ENCODE results near the gene VCL. TPM values are rescaled to one million over a fixed set of nuclear protein-coding genes. Genes with fewer than 3 reads are reported as not detected.

The VCL gene
- polyA plus RNA-seq, 6 donors from 2014 or later, result 17.1 to 27.6 (median 25.2) TPM

DNA sequence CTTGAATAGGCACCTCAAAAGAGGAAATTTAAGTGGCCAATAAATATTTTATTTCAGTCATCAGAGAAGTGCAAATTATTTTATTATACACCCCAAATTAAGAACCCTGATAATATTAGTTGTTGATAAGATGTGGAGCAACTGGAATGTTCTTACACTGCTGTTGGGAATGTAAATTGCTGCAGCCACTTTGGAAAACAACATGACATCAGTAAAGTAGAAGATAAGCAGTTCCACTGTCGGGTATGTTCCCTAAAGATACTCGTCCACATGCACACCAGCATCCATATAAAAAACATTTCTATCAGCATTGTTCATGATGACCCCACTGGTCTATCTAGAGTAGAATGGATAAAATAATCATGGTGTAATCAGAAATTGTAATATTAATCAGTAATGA is 46.5 kb downstream of the VCL start:
- H3K9me3 Mint-ChIP-seq, result no peaks in the 10 kb centered on the region
- H3K4me3 Mint-ChIP-seq, result no peak overlapping the region
- no peak overlapping the region for H3K27ac Mint-ChIP-seq
- H3K36me3 Mint-ChIP-seq, result no peaks in the 10 kb centered on the region
- no peak for ATAC-seq (ENCODE audit: low read depth in 2 of 2)
- peaks cover 20 to 36% (median 35%) of the 10 kb centered on the region in 3 donors for H3K4me1 Mint-ChIP-seq
- no peaks in the 10 kb centered on the region for H3K27me3 Mint-ChIP-seq
- no peak for DNase-seq

DNA sequence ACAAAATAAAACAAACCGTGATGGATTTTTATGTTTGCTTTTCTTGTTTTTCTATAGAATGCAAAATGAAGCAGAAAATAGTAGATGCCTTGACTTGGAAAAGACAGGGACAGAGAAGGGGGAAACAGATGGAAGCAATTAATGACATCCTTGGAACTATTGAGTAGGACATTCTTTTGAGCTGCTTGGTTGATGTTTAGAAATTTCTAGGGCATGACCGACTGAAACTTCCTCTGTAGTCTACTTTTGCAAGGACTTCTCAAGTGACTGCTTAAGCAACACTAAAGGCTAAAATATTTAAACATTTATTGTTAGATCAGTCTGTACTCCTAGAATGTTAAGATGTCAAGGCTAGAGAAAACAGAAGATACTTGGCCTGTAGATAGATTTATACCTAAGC is 49.4 kb downstream of the VCL start:
- Mint-ChIP-seq H3K4me3 (peak overlapping the region in 1 of 8 donors; percentile 2), H3K4me1 (peaks cover 13 to 26% (median 21%) of the 10 kb centered on the region in 3 donors), H3K9me3 (no peaks in the 10 kb centered on the region), H3K36me3 (no peaks in the 10 kb centered on the region), H3K27ac (peak overlapping the region in 1 of 6 donors; percentile 39), H3K27me3 (no peaks in the 10 kb centered on the region)
- DNase-seq, result no peak
- no peak for ATAC-seq (ENCODE audit: low read depth in 2 of 2)

DNA sequence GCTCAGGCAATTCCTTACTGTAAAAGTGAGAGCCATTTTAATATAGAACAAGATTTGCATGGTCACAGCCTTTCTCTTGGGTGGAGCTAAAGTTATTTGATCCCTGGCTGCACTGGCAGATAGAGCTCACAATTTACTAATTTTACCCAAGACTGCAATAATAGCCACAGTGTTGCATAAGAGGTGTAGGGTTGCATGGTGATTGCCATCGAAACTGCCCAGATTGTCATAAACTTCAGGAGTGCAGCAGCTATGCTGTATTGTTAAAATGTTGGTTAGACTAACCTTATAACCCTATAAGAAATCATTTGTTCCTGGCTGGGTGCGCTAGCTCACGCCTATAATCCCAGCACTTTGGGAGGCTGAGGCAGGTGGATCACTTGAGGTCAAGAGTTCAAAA is 50.0 kb downstream of the VCL start:
- no peaks in the 10 kb centered on the region for H3K36me3 Mint-ChIP-seq
- H3K4me1 Mint-ChIP-seq, result peaks cover 13 to 26% (median 21%) of the 10 kb centered on the region in 3 donors

DNA sequence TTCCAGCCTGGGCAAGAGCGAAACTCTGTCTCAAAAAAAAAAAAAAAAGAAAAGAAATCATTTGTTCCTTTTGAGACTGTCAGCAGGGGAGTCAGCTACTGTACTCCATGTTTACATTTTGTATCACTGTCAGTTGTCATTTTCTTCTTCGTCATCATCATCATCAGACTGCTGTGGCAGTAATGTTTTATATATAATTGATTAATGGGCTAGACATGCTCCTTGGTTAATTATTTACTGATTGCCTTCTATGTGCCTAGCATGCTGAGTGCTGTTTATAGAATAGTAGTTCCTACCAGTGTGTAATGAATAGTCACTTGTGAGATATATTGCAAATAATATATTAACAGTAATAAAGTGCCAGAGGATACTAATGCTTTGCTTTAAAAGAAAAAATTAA is 50.5 kb downstream of the VCL start:
- no peak for ATAC-seq (ENCODE audit: low read depth in 2 of 2)
- Mint-ChIP-seq H3K36me3 (no peaks in the 10 kb centered on the region), H3K9me3 (no peaks in the 10 kb centered on the region), H3K4me3 (no peak overlapping the region), H3K27me3 (no peaks in the 10 kb centered on the region), H3K4me1 (peaks cover 13 to 26% (median 21%) of the 10 kb centered on the region in 3 donors), H3K27ac (no peak overlapping the region)
- DNase-seq, result no peak

More for the DNA sequence above, 50.0 kb downstream of the VCL start:
- DNase-seq, result no peak
- ATAC-seq (ENCODE audit: low read depth in 2 of 2), result no peak
- H3K27ac Mint-ChIP-seq, result no peak overlapping the region
- H3K4me3 Mint-ChIP-seq, result no peak overlapping the region
- H3K9me3 Mint-ChIP-seq, result no peaks in the 10 kb centered on the region
- no peaks in the 10 kb centered on the region for H3K27me3 Mint-ChIP-seq

DNA sequence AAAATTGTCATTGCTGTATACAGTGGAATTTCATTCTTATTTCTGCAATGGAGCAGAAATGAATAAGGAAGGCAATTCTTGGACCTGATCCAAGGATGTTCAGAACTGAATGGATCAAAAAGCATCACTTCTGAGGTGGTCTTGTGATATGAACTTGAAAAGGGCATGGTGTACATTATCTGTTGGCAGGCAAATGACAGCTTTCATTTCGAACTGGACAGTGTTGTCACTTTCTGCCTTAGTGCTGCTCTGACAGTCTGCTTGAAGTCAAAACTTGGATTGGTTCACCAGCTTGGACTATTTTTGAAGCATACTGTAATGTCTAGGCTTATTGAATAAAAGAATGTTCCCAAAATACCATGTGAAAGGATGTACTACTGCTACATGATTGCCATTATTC is 52.0 kb downstream of the VCL start:
- DNase-seq (no peak), ATAC-seq (ENCODE audit: low read depth in 2 of 2) (no peak)
- H3K4me1 Mint-ChIP-seq, result peaks cover 12 to 22% (median 21%) of the 10 kb centered on the region in 3 donors
- no peak overlapping the region for H3K4me3 Mint-ChIP-seq
- no peaks in the 10 kb centered on the region for H3K36me3 Mint-ChIP-seq
- no peaks in the 10 kb centered on the region for H3K27me3 Mint-ChIP-seq
- no peak overlapping the region for H3K27ac Mint-ChIP-seq
- H3K9me3 Mint-ChIP-seq, result no peaks in the 10 kb centered on the region

DNA sequence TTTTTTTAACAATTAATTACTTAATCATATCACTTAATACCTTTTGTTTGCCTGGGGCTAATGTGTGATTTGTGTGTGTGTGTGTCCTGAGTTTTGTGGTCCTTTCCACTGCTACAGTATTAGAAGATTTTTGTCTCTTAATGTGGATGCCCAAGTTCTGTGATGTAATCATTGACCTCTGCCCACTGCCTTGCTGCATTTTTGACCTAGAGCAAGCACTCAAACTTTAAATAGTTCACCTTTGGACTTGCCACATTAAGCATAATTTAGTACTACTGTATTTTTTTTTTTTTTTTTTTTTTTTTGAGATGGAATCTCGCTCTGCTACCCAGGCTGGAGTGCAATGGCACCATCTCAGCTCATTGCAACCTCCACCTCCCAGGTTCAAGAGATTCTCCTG is 52.7 kb downstream of the VCL start:
- DNase-seq (no peak), ATAC-seq (ENCODE audit: low read depth in 2 of 2) (no peak)
- Mint-ChIP-seq H3K27ac (peak overlapping the region in 1 of 6 donors; percentile 58), H3K27me3 (no peaks in the 10 kb centered on the region), H3K4me3 (no peak overlapping the region), H3K36me3 (no peaks in the 10 kb centered on the region), H3K9me3 (no peaks in the 10 kb centered on the region), H3K4me1 (peaks cover 6 to 19% (median 15%) of the 10 kb centered on the region in 3 donors)

DNA sequence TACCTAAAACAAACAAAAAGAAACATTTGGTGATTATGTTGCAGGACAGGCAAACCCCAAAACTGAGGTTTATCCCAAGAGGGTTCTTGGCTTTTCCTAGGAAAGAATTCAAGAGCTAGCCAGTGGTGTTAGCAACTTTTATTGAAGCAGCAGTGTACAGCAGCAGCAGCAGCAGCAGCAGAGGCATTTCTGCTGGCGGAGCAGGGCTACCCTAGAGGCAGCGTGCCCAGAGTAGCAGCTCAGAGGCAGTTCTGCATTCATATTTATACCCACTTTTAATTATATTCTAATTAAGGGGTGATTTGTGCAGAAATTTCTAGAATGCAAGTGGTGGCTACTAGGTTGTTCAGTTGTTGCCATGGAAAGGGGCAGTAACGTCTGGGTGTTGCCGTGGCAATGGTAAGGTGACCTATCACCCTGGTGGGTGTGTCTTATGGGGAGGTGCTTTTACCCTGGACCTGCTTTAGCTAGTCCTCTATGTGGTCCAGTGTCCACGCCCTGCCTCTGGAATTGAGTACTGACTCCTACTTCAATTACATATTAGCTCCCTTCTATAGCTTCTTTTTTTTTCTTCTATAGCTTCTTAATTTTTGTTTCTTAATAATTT is 53.9 kb downstream of the VCL start:
- H3K27ac Mint-ChIP-seq, result no peak overlapping the region
- no peaks in the 10 kb centered on the region for H3K9me3 Mint-ChIP-seq
- H3K27me3 Mint-ChIP-seq, result no peaks in the 10 kb centered on the region
- ATAC-seq (ENCODE audit: low read depth in 2 of 2) (no peak), DNase-seq (no peak)
- H3K4me3 Mint-ChIP-seq, result no peak overlapping the region
- H3K4me1 Mint-ChIP-seq, result peaks cover 4 to 23% (median 17%) of the 10 kb centered on the region in 3 donors
- no peaks in the 10 kb centered on the region for H3K36me3 Mint-ChIP-seq

DNA sequence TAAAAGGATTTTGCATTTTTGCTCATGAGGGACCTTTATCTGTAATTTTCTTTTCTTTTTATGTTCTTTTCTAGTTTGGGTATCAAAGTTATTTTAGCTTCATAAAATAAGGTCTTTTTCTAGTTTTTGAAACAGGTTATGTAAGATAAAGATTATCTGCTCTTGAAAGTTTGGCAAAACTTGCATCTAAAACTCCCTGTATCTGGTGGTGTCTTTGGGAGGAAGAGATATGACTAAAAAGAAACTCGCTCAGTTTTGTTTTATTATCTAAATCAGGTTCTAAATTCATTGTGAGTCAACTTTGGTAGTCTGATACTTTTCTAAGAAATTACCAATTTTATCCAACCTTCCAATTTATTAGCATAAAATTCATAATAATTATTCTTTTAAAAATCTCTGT is 55.1 kb downstream of the VCL start:
- Mint-ChIP-seq H3K4me3 (no peak overlapping the region), H3K9me3 (no peaks in the 10 kb centered on the region), H3K36me3 (no peaks in the 10 kb centered on the region), H3K27me3 (no peaks in the 10 kb centered on the region), H3K4me1 (peaks cover 8 to 16% (median 13%) of the 10 kb centered on the region in 3 donors), H3K27ac (no peak overlapping the region)
- DNase-seq (no peak), ATAC-seq (ENCODE audit: low read depth in 2 of 2) (no peak)

DNA sequence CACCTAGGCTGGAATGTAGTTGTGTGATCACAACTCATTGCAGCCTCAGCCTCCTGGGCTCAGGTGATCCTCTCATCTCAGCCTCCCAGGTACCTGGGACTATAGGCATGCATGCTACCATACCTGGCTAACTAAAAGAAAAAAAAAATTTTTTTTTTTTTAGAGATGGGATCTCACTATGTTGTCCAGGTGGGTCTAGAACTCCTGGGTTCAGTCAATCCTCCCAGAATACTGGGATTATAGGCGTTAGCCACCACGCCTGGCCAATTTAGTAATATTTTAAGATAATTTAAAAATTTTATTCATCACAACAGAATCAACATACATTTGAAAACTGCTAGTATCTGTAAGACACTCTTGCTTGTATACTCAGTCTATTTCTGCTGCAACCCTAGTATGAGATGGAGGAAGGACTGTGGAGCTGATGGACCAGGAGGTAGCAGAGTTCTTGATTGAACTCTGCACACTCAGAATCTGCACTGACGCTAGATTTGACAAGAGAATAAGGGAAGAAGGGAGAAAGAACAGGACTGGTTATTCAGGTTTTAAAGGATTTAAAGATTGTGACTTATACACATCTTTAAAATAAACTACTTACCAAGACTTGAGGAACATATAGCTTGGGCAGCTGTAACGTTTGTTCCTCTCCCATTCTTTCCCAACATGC is 57.6 kb downstream of the VCL start:
- H3K36me3 Mint-ChIP-seq, result no peaks in the 10 kb centered on the region
- peaks cover 12 to 27% (median 16%) of the 10 kb centered on the region in 3 donors for H3K4me1 Mint-ChIP-seq
- no peaks in the 10 kb centered on the region for H3K27me3 Mint-ChIP-seq
- DNase-seq (no peak), ATAC-seq (ENCODE audit: low read depth in 2 of 2) (no peak)
- no peaks in the 10 kb centered on the region for H3K9me3 Mint-ChIP-seq
- H3K27ac Mint-ChIP-seq, result no peak overlapping the region
- no peak overlapping the region for H3K4me3 Mint-ChIP-seq

DNA sequence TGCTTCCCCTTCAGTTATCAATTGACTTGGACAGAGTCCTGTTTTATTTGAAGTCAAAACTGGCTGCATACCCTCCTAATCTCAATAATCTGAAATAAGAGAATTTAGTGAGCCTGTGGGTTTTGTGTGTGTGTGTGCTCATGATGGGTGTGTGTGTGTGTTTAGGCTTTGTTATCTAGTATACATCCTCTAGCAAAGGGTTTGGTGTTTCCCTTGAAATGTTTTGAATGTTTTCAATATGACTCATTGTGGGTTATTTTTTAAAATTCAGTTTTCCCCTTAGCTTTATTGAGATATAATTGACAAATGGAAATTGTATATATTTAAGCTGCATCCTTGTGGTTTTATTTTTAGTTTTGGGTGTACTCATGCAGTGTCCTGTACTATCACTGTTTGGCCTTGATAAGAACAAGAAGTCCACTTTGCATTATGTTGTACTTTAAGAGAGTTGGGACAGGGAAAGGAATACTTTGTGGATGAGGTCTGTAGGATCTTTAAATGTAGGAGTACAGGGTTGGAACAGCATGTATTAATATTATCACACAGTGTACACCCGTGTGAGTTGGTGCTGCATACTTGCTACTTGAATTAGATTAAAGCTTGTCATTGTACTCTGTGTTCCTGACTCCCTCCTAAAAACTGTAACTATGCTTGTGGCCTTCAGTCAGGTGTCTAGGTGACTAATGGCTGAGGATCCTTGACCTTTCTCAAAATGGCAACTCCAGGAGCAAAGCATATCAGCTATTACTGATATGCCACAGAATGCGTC is 58.3 kb downstream of the VCL start:
- H3K27me3 Mint-ChIP-seq, result no peaks in the 10 kb centered on the region
- no peak for DNase-seq
- H3K9me3 Mint-ChIP-seq, result no peaks in the 10 kb centered on the region
- peaks cover 12 to 27% (median 16%) of the 10 kb centered on the region in 3 donors for H3K4me1 Mint-ChIP-seq
- H3K27ac Mint-ChIP-seq, result peak overlapping the region in 1 of 6 donors; percentile 32
- H3K4me3 Mint-ChIP-seq, result no peak overlapping the region
- H3K36me3 Mint-ChIP-seq, result no peaks in the 10 kb centered on the region
- ATAC-seq (ENCODE audit: low read depth in 2 of 2), result no peak

DNA sequence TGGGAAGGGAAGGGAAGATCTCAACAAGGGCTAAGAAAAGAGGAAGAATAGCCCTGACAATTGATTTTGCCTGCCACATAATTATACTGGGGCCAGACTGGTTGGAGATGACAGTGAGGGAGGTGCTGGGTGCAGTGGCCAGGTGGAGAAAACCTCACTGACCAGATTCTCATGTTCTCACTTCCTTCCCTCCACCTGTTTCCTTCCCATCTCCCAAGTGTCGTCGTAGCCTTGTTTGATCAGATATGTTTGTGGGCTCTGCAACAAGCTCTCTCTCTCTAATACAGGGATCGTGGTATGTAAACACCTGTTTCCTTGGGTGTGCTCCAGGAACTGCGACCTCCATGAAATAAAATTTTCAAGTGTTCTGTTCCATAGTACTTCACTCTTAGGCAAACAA is 60.2 kb downstream of the VCL start:
- no peaks in the 10 kb centered on the region for H3K27me3 Mint-ChIP-seq
- peaks cover under 1 to 1% of the 10 kb centered on the region in 2 donors for H3K36me3 Mint-ChIP-seq
- H3K9me3 Mint-ChIP-seq, result peaks cover 0 to 2% (median 0%) of the 10 kb centered on the region in 7 donors
- H3K4me3 Mint-ChIP-seq, result peak overlapping the region in 3 of 8 donors; percentile 21 to 32 (median 30)
- H3K4me1 Mint-ChIP-seq, result peaks cover 12 to 27% (median 16%) of the 10 kb centered on the region in 3 donors
- DNase-seq (no peak), ATAC-seq (ENCODE audit: low read depth in 2 of 2) (peak; percentile 22 to 24)
- peak overlapping the region in 5 of 6 donors; percentile 32 to 87 (median 59) for H3K27ac Mint-ChIP-seq

DNA sequence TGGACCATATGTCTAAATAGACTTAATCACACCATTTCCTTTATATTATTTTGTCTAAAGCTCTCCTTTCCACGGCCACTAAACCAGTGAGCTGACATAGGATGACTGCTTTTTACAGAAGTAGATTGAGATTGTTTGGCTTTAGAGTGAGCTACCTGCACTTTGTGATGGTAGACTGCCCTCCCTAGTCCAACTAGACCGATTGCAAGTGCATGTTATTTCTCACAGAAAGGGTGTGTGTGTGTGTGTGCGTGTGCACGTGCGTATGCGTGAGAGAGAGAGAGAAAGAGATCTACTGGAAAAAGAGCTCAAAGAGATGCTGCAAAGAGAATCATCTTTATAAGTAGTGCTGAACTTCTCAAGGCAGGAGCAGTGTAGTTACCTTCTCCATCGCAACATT is 60.7 kb downstream of the VCL start:
- H3K4me3 Mint-ChIP-seq, result peak overlapping the region in 3 of 8 donors; percentile 0 to 4 (median 0)
- peak overlapping the region in 1 of 6 donors; percentile 59 for H3K27ac Mint-ChIP-seq
- peaks cover 6 to 7% of the 10 kb centered on the region in 2 donors for H3K36me3 Mint-ChIP-seq
- H3K27me3 Mint-ChIP-seq, result no peaks in the 10 kb centered on the region
- H3K9me3 Mint-ChIP-seq, result peaks cover 0 to 2% (median 0%) of the 10 kb centered on the region in 7 donors
- DNase-seq, result peak; percentile 41
- peaks cover 12 to 27% (median 16%) of the 10 kb centered on the region in 3 donors for H3K4me1 Mint-ChIP-seq
- ATAC-seq (ENCODE audit: low read depth in 2 of 2), result peak; percentile 94 to 97

DNA sequence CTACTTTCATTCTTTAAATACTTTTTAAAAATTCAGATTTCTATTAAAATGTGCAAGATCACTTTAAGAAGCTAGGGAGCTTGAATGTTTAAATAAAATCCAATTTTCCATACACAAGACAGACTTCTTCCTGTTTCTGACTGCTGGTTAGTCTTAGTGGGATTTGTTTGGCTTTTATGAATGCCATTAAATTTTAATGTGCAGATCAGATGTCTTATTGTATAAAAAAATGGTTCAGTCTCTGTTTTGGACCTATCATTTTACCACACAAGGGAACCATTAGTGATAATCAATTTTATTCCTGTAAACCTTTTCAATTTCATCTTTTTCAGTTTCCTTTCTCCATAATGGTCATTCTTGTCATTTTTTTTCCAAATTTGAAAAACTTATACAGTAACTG is 63.2 kb downstream of the VCL start:
- H3K27me3 Mint-ChIP-seq, result no peaks in the 10 kb centered on the region
- peaks cover 15 to 23% (median 16%) of the 10 kb centered on the region in 3 donors for H3K4me1 Mint-ChIP-seq
- no peak overlapping the region for H3K4me3 Mint-ChIP-seq
- H3K27ac Mint-ChIP-seq, result peak overlapping the region in 1 of 6 donors; percentile 4
- DNase-seq, result no peak
- peaks cover 0 to 2% (median 0%) of the 10 kb centered on the region in 7 donors for H3K9me3 Mint-ChIP-seq
- peaks cover 10 to 12% of the 10 kb centered on the region in 2 donors for H3K36me3 Mint-ChIP-seq
- no peak for ATAC-seq (ENCODE audit: low read depth in 2 of 2)
